ENCODE data around the gene DUSP2.

The DUSP2 gene

GRCh38 chr2:96109931-96110511 lies 35.2 kb downstream of the DUSP2 start:
- Mint-ChIP-seq H3K27ac (no peak overlapping the region), H3K4me3 (no peak overlapping the region), H3K9me3 (peaks cover 17% of the 10 kb centered on the region), H3K36me3 (ENCODE audit: low read depth) (no peaks in the 10 kb centered on the region), H3K4me1 (peaks cover 30% of the 10 kb centered on the region), H3K27me3 (ENCODE audit: low read depth, poor library complexity) (peaks cover 27% of the 10 kb centered on the region)
- DNase-seq: no peak
- no peak for TF ChIP-seq CTCF (IDR thresholded peaks at IDR 0.05)

GRCh38 chr2:96109361-96109680 lies 35.9 kb downstream of the DUSP2 start:
- no peak for TF ChIP-seq CTCF (IDR thresholded peaks at IDR 0.05)
- Mint-ChIP-seq H3K36me3 (ENCODE audit: low read depth) (no peaks in the 10 kb centered on the region), H3K4me3 (peak overlapping the region; percentile 64), H3K4me1 (peaks cover 36% of the 10 kb centered on the region), H3K27me3 (ENCODE audit: low read depth, poor library complexity) (peaks cover 22% of the 10 kb centered on the region), H3K9me3 (peaks cover 18% of the 10 kb centered on the region), H3K27ac (peak overlapping the region; percentile 87)
- no peak for DNase-seq

GRCh38 chr2:96108541-96109360 lies 36.5 kb downstream of the DUSP2 start:
- peak; percentile 70 for DNase-seq
- Mint-ChIP-seq H3K4me1 (peaks cover 40% of the 10 kb centered on the region), H3K9me3 (peaks cover 18% of the 10 kb centered on the region), H3K4me3 (peak overlapping the region; percentile 64), H3K36me3 (ENCODE audit: low read depth) (no peaks in the 10 kb centered on the region), H3K27ac (peak overlapping the region; percentile 87), H3K27me3 (ENCODE audit: low read depth, poor library complexity) (peaks cover 16% of the 10 kb centered on the region)
- TF ChIP-seq CTCF (IDR thresholded peaks at IDR 0.05): no peak

GRCh38 chr2:96108151-96108540 lies 37.1 kb downstream of the DUSP2 start:
- peaks cover 46% of the 10 kb centered on the region for H3K4me1 Mint-ChIP-seq
- no peak for TF ChIP-seq CTCF (IDR thresholded peaks at IDR 0.05)
- peaks cover 10% of the 10 kb centered on the region for H3K27me3 Mint-ChIP-seq (ENCODE audit: low read depth, poor library complexity)
- H3K4me3 Mint-ChIP-seq: peak overlapping the region; percentile 50
- no peak for DNase-seq
- H3K36me3 Mint-ChIP-seq (ENCODE audit: low read depth): no peaks in the 10 kb centered on the region
- H3K27ac Mint-ChIP-seq: peak overlapping the region; percentile 87
- H3K9me3 Mint-ChIP-seq: peaks cover 18% of the 10 kb centered on the region

GRCh38 chr2:96107708-96108065 lies 37.6 kb downstream of the DUSP2 start:
- Mint-ChIP-seq H3K9me3 (peaks cover 18% of the 10 kb centered on the region), H3K4me1 (peaks cover 50% of the 10 kb centered on the region), H3K27ac (peak overlapping the region; percentile 36), H3K27me3 (ENCODE audit: low read depth, poor library complexity) (peaks cover 5% of the 10 kb centered on the region), H3K4me3 (peak overlapping the region; percentile 50), H3K36me3 (ENCODE audit: low read depth) (no peaks in the 10 kb centered on the region)
- no peak for TF ChIP-seq CTCF (IDR thresholded peaks at IDR 0.05)
- no peak for DNase-seq

Data from nephron progenitor cell (in vitro differentiated cells).